HFFc6 (cell line): ENCODE results near the gene CCDC81. TPM values are rescaled to one million over a fixed set of nuclear protein-coding genes. Genes with fewer than 3 reads are reported as not detected.

Source experiments
- DNase-seq: peaks from one replicate; pipeline ENCODE4 v3.0.0-alpha.2; 2018
- H3K27ac Mint-ChIP-seq: 2 replicates; pipeline ENCODE4 v1.8.0; 2020; ENCODE audit warnings: mild to moderate bottlenecking, mixed read lengths
- H3K27me3 Mint-ChIP-seq: 2 replicates; pipeline ENCODE4 v1.8.0; 2021; ENCODE audit warnings: mild to moderate bottlenecking, moderate library complexity, mixed read lengths; ENCODE audit not compliant: insufficient read depth
- H3K36me3 Mint-ChIP-seq: 2 replicates; pipeline ENCODE4 v1.8.0; 2021; ENCODE audit warnings: low read depth, mixed read lengths
- H3K4me1 Mint-ChIP-seq: 2 replicates; pipeline ENCODE4 v1.8.0; 2020; ENCODE audit warnings: low read depth, mixed read lengths
- H3K4me3 Mint-ChIP-seq: 2 replicates; pipeline ENCODE4 v1.8.0; 2020; ENCODE audit warnings: mild to moderate bottlenecking, moderate library complexity, mixed read lengths
- H3K9me3 Mint-ChIP-seq: 2 replicates; pipeline ENCODE4 v1.8.0; 2020; ENCODE audit warnings: mild to moderate bottlenecking, mixed read lengths
- total RNA-seq, 6 experiments: library from RNA; stranded (reverse); fragmentation: NEBNext Ultra II Directional; extraction: Animal tissue kit (Norgen Biotek cat#: 25700); gene quantifications; 2 replicates in 1 of 6; 3 replicates in 5 of 6; pipeline ENCODE4 v1.2.3, GENCODE V29; 2021
- TF ChIP-seq, protein P1 (sequence below): fragments of 200-600 bp; sonication (generic); IDR thresholded peaks from 2 replicates; pipeline ENCODE4 v1.5.0; 2021; ENCODE audit warnings: antibody characterized with exemption, mild to moderate bottlenecking

CCDC81 gene
- total RNA-seq, 6 experiments from 2014 or later: 3.4 to 10.6 (median 4.5) TPM

GRCh38 chr11:86369668-86370067 is 5.0 kb upstream of the CCDC81 start:
- TF ChIP-seq, protein P1, sequence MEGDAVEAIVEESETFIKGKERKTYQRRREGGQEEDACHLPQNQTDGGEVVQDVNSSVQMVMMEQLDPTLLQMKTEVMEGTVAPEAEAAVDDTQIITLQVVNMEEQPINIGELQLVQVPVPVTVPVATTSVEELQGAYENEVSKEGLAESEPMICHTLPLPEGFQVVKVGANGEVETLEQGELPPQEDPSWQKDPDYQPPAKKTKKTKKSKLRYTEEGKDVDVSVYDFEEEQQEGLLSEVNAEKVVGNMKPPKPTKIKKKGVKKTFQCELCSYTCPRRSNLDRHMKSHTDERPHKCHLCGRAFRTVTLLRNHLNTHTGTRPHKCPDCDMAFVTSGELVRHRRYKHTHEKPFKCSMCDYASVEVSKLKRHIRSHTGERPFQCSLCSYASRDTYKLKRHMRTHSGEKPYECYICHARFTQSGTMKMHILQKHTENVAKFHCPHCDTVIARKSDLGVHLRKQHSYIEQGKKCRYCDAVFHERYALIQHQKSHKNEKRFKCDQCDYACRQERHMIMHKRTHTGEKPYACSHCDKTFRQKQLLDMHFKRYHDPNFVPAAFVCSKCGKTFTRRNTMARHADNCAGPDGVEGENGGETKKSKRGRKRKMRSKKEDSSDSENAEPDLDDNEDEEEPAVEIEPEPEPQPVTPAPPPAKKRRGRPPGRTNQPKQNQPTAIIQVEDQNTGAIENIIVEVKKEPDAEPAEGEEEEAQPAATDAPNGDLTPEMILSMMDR: no peak
- Mint-ChIP-seq H3K27ac (no peak overlapping the region), H3K36me3 (peaks cover 24% of the 10 kb centered on the region), H3K9me3 (peaks cover 18% of the 10 kb centered on the region), H3K4me1 (peaks cover 43% of the 10 kb centered on the region), H3K27me3 (no peaks in the 10 kb centered on the region), H3K4me3 (no peak overlapping the region)
- no peak for DNase-seq

GRCh38 chr11:86370171-86370570 is 4.5 kb upstream of the CCDC81 start:
- Mint-ChIP-seq H3K4me3 (no peak overlapping the region), H3K27me3 (no peaks in the 10 kb centered on the region), H3K36me3 (peaks cover 24% of the 10 kb centered on the region), H3K9me3 (peaks cover 18% of the 10 kb centered on the region), H3K4me1 (peaks cover 38% of the 10 kb centered on the region), H3K27ac (no peak overlapping the region; the same call in 1 of the 2 replicates)
- TF ChIP-seq, protein P1: no peak
- DNase-seq: no peak

GRCh38 chr11:86370922-86371594 is 3.6 kb upstream of the CCDC81 start:
- Mint-ChIP-seq H3K4me3 (no peak overlapping the region), H3K9me3 (peaks cover 18% of the 10 kb centered on the region), H3K27ac (peak overlapping the region; percentile 84), H3K36me3 (peaks cover 24% of the 10 kb centered on the region), H3K27me3 (no peaks in the 10 kb centered on the region), H3K4me1 (peaks cover 29% of the 10 kb centered on the region)
- TF ChIP-seq, protein P1: no peak
- DNase-seq: peak; percentile 63

DNA sequence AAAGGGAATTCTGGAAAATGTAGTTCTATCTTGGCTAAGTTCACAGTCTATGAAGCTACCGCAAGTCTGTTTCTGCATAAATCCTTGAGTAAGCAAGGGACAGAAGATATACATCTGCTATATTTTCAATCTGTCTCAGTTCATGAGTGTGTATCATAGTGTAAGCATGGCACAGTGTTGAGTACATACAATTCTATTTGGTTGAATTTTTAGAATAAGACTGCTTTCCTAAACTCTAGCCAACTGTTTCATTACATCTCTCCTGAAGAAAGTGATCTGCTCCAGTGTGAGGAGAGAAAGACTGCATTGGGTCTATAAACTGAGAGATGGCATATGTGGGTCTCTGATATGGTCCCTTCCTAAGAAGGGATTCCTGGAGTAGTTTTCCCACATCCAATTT is 2.6 kb upstream of the CCDC81 start:
- Mint-ChIP-seq H3K27ac (peak overlapping the region; percentile 84; the same call in 1 of the 2 replicates), H3K4me3 (no peak overlapping the region), H3K9me3 (peaks cover 18% of the 10 kb centered on the region), H3K27me3 (no peaks in the 10 kb centered on the region), H3K4me1 (peaks cover 25% of the 10 kb centered on the region), H3K36me3 (peaks cover 24% of the 10 kb centered on the region)
- DNase-seq: no peak
- TF ChIP-seq, protein P1: no peak

GRCh38 chr11:86372586-86372985 is 2.1 kb upstream of the CCDC81 start:
- Mint-ChIP-seq H3K4me3 (no peak overlapping the region), H3K4me1 (peaks cover 25% of the 10 kb centered on the region), H3K36me3 (peaks cover 24% of the 10 kb centered on the region), H3K27me3 (no peaks in the 10 kb centered on the region), H3K9me3 (peaks cover 18% of the 10 kb centered on the region), H3K27ac (no peak overlapping the region)
- TF ChIP-seq, protein P1: no peak
- no peak for DNase-seq
